Stimulated activated effector memory CD8-positive, alpha-beta T cell treated with anti-CD3 and anti-CD28 coated beads, Interleukin-12 subunit alpha, Interleukin-12 subunit beta, amount 100 ng/mL, for 72 hours (primary cell): ENCODE measurements around the gene CLSTN2.

ENCODE experiments used
- ATAC-seq: fragments of 150-1000 bp; cut with Tn5 transposase; 2 replicates; pipeline ENCODE4 v1.10.0; 2021
- DNase-seq, 2 donors: peaks; one replicate each; pipeline ENCODE4 v3.0.0; 2021 to 2022; ENCODE audit warnings: low spot score in 2 of 2
- H3K27ac Mint-ChIP-seq: one replicate; pipeline ENCODE4 v1.8.0; 2022; ENCODE audit warnings: mild to moderate bottlenecking, mixed read lengths
- H3K36me3 Mint-ChIP-seq: one replicate; pipeline ENCODE4 v1.8.0; 2022; ENCODE audit warnings: mild to moderate bottlenecking, mixed read lengths
- H3K4me1 Mint-ChIP-seq: one replicate; pipeline ENCODE4 v1.8.0; 2022; ENCODE audit warnings: mixed read lengths
- H3K4me3 Mint-ChIP-seq: one replicate; pipeline ENCODE4 v1.8.0; 2022; ENCODE audit warnings: mild to moderate bottlenecking, mixed read lengths
- H3K9me3 Mint-ChIP-seq: one replicate; pipeline ENCODE4 v1.8.0; 2022; ENCODE audit warnings: mixed read lengths

Gene CLSTN2

DNA sequence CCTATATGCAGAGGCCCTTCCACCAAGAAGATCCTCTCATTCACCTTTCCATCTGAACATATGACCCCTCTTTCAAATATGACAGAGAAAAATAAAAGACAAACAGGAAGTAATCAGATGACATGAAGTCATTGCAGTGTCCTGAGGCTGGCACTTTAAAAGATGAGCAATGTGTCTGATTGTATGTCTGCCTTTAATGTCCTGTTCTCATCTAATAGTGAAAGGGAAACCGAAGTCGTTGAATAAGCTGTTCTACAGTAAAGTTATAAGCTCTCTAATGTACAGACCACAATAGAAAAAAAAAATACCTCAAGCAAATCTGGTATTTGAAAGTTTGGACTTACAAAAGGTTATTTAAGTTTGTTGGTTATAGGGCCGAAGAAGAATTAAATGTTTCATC, 243.0 kb downstream of the CLSTN2 start:
- H3K27ac Mint-ChIP-seq = no peak overlapping the region
- no peak for ATAC-seq
- H3K36me3 Mint-ChIP-seq = no peaks in the 10 kb centered on the region

DNA sequence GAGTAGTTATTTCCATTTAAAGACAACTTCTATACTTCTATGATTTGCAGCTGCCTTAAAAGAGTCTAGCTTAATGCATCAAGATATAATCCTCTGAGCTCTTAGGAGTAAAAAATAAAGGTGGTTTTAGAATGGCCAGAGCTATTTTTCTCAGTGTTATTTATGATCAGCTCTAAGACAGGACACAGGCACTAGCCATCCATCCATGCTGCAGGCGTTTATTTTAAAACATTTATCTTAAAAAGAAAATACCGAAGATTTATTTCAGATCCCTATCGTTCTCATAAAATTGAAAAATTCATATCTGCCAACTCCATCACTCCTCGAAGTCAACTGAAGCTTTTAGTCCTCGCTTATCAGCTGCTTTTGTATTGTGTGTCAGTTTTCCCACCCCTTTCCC, 243.5 kb downstream of the CLSTN2 start:
- H3K4me3 Mint-ChIP-seq = no peak overlapping the region
- no peaks in the 10 kb centered on the region for H3K9me3 Mint-ChIP-seq
- H3K36me3 Mint-ChIP-seq = no peaks in the 10 kb centered on the region
- H3K4me1 Mint-ChIP-seq = no peaks in the 10 kb centered on the region
- no peak overlapping the region for H3K27ac Mint-ChIP-seq
- ATAC-seq = no peak
- no peak for DNase-seq

More for the DNA sequence above, 243.0 kb downstream of the CLSTN2 start:
- Mint-ChIP-seq H3K4me3 (no peak overlapping the region), H3K9me3 (no peaks in the 10 kb centered on the region), H3K4me1 (no peaks in the 10 kb centered on the region)
- DNase-seq = no peak

GRCh38 chr3:140180603-140181002, 245.6 kb downstream of the CLSTN2 start:
- H3K9me3 Mint-ChIP-seq = no peaks in the 10 kb centered on the region
- no peaks in the 10 kb centered on the region for H3K4me1 Mint-ChIP-seq
- no peak overlapping the region for H3K27ac Mint-ChIP-seq
- ATAC-seq (no peak), DNase-seq (no peak)
- no peak overlapping the region for H3K4me3 Mint-ChIP-seq
- no peaks in the 10 kb centered on the region for H3K36me3 Mint-ChIP-seq

- H3K4me3 Mint-ChIP-seq = no peak overlapping the region
- DNase-seq (no peak), ATAC-seq (no peak)
- no peaks in the 10 kb centered on the region for H3K9me3 Mint-ChIP-seq
- H3K27ac Mint-ChIP-seq = no peak overlapping the region
- no peaks in the 10 kb centered on the region for H3K36me3 Mint-ChIP-seq
- H3K4me1 Mint-ChIP-seq = no peaks in the 10 kb centered on the region
Observed at GRCh38 chr3:140185375-140185774, 250.4 kb downstream of the CLSTN2 start.

GRCh38 chr3:140186421-140186920, 251.5 kb downstream of the CLSTN2 start:
- ATAC-seq = no peak
- H3K36me3 Mint-ChIP-seq = no peaks in the 10 kb centered on the region
- no peak overlapping the region for H3K27ac Mint-ChIP-seq
- no peaks in the 10 kb centered on the region for H3K4me1 Mint-ChIP-seq
- DNase-seq = no peak
- no peak overlapping the region for H3K4me3 Mint-ChIP-seq
- no peaks in the 10 kb centered on the region for H3K9me3 Mint-ChIP-seq

DNA sequence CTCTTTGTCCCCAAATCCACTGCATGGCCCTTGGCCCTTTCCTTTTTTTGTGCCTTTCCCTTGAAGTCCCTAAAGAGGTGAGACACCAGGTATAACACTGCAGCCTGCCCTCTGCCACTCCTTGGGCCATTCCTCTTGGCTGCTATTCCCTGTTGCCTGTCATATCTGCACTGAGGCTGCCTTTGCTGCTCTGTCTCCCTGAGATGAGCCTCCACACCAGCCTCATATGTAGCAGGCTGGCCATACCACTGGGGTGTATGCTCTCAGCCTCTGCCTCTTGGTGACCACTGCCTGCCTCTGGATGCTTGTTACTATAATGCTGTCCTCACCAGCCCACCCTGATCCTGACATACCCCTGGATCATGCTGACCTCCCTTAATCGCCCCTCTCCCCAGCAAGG, 252.0 kb downstream of the CLSTN2 start:
- no peaks in the 10 kb centered on the region for H3K36me3 Mint-ChIP-seq
- H3K27ac Mint-ChIP-seq = no peak overlapping the region
- H3K4me3 Mint-ChIP-seq = no peak overlapping the region
- DNase-seq (no peak), ATAC-seq (peak; percentile 25)
- H3K4me1 Mint-ChIP-seq = no peaks in the 10 kb centered on the region
- no peaks in the 10 kb centered on the region for H3K9me3 Mint-ChIP-seq

- Mint-ChIP-seq H3K9me3 (no peaks in the 10 kb centered on the region), H3K27ac (no peak overlapping the region), H3K4me1 (no peaks in the 10 kb centered on the region), H3K36me3 (no peaks in the 10 kb centered on the region), H3K4me3 (no peak overlapping the region)
- DNase-seq (no peak), ATAC-seq (no peak)
Observed at GRCh38 chr3:140187656-140188221, 252.8 kb downstream of the CLSTN2 start.

DNA sequence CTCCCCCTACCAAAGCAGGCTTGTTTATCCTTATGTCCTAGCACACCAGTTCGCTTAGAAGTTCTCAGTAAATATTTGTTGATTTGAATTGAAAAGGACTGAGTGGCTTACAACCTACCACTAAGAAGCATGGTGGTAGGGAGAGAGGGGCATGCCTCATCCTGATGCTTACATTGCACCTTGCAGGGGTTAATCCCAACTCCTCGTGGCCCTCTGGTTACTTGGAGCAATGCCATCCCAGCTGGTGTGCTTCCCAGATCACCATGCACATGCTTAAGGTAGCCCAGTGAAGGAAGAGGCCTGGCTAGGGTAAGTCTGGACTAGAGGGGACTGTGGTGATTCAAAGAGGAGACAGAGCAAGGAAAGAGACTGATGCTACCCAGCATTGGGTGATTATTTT, 253.3 kb downstream of the CLSTN2 start:
- Mint-ChIP-seq H3K4me3 (no peak overlapping the region), H3K9me3 (peaks cover 1% of the 10 kb centered on the region), H3K36me3 (no peaks in the 10 kb centered on the region), H3K4me1 (no peaks in the 10 kb centered on the region), H3K27ac (no peak overlapping the region)
- ATAC-seq = no peak
- DNase-seq = no peak

DNA sequence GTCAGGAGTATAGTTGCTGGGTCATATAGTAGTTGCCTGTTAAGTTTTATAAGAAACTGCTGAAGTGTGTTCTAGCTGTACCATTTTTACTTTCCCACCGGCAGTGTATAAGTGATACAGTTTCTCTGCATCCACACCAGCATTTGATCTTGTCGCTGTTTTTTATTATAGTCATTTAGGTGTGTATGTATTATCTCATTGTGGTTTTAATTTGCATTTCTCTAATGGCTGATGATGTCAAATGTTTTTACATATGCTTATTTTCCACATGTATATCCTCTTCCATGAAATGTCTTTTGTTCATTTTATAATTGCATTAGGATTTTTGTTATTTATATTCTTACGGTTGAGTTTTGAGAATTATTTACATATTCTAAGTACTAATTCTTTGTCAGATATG, 254.3 kb downstream of the CLSTN2 start:
- no peak for ATAC-seq
- Mint-ChIP-seq H3K36me3 (no peaks in the 10 kb centered on the region), H3K9me3 (peaks cover 8% of the 10 kb centered on the region)

DNA sequence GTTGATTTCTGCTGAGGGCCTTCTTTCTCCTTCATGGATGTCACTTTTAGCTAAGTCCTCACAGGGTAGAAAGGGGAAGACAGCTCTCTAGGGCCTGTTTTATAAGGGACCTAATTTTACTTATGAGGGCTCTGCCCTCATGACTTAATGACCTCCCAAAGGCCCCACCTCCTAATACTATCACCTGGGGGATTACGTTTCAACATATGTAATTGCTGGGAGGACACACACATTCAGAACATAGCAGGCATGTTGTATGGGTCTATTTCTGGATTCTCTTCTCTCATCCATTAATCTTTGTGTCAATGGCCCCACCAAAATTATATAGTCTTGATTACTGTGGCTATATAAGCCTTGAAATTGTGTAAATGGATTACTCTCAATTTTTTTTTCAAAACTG, 255.0 kb downstream of the CLSTN2 start:
- H3K4me1 Mint-ChIP-seq = no peaks in the 10 kb centered on the region
- no peak for ATAC-seq
- no peaks in the 10 kb centered on the region for H3K36me3 Mint-ChIP-seq
- DNase-seq = no peak
- H3K4me3 Mint-ChIP-seq = no peak overlapping the region
- no peak overlapping the region for H3K27ac Mint-ChIP-seq
- peaks cover 8% of the 10 kb centered on the region for H3K9me3 Mint-ChIP-seq

More for the DNA sequence above, 254.3 kb downstream of the CLSTN2 start:
- Mint-ChIP-seq H3K27ac (no peak overlapping the region), H3K4me1 (no peaks in the 10 kb centered on the region), H3K4me3 (no peak overlapping the region)
- DNase-seq = no peak

DNA sequence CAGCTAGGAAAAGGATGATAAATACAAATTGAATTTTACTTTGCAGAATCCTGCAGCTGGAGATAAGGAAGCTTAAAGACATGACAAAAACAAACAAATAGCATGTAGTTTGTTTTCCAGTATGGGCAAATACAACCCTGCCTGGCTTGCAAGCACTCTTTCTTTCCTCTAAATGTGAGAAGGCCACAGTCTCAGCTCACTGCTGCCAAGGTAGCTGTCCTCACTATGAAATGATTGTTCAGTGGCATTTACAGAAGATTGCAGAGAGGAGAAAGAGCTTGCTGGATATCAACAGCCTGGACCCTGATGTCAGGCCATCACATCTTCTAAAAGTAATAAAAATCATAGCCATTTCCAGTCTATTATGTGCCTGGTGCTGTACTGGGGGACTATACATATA, 262.0 kb downstream of the CLSTN2 start:
- Mint-ChIP-seq H3K9me3 (peaks cover 12% of the 10 kb centered on the region), H3K36me3 (no peaks in the 10 kb centered on the region), H3K27ac (no peak overlapping the region), H3K4me3 (no peak overlapping the region), H3K4me1 (no peaks in the 10 kb centered on the region)
- no peak for ATAC-seq
- DNase-seq = no peak

GRCh38 chr3:140198242-140198641, 263.3 kb downstream of the CLSTN2 start:
- Mint-ChIP-seq H3K27ac (no peak overlapping the region), H3K4me1 (no peaks in the 10 kb centered on the region), H3K4me3 (no peak overlapping the region), H3K36me3 (no peaks in the 10 kb centered on the region), H3K9me3 (peaks cover 11% of the 10 kb centered on the region)
- DNase-seq = no peak
- no peak for ATAC-seq

DNA sequence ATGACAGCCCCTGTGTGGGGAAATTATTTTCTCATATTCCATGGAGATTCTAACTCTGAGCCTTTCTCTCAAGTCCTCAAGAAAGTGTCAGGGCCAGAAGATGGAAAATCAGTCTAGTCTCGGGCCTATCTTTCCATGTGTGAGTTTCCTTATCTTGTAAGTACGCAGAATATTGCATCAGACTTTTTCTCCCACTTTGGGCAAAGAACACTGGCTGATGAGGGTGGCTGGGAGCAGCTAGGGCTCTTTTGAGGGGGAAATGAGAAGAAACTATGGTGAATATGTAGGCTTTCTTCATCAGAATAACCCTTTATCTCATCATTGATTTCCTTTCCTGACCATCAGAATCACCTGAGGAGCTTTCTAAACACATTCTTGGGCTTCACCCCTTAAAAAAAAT, 264.0 kb downstream of the CLSTN2 start:
- Mint-ChIP-seq H3K4me3 (no peak overlapping the region), H3K4me1 (no peaks in the 10 kb centered on the region), H3K36me3 (no peaks in the 10 kb centered on the region), H3K9me3 (peaks cover 3% of the 10 kb centered on the region), H3K27ac (no peak overlapping the region)
- no peak for DNase-seq
- no peak for ATAC-seq

GRCh38 chr3:140199743-140200142, 264.8 kb downstream of the CLSTN2 start:
- H3K4me3 Mint-ChIP-seq = no peak overlapping the region
- no peak for DNase-seq

GRCh38 chr3:140203510-140203909, 268.5 kb downstream of the CLSTN2 start:
- Mint-ChIP-seq H3K4me3 (no peak overlapping the region), H3K9me3 (peaks cover 3% of the 10 kb centered on the region), H3K27ac (no peak overlapping the region), H3K36me3 (no peaks in the 10 kb centered on the region), H3K4me1 (no peaks in the 10 kb centered on the region)
- no peak for DNase-seq
- no peak for ATAC-seq

More at GRCh38 chr3:140199743-140200142, 264.8 kb downstream of the CLSTN2 start:
- Mint-ChIP-seq H3K27ac (no peak overlapping the region), H3K4me1 (no peaks in the 10 kb centered on the region), H3K9me3 (peaks cover 3% of the 10 kb centered on the region), H3K36me3 (no peaks in the 10 kb centered on the region)
- no peak for ATAC-seq

GRCh38 chr3:140204271-140204984, 269.4 kb downstream of the CLSTN2 start:
- H3K36me3 Mint-ChIP-seq = no peaks in the 10 kb centered on the region
- no peaks in the 10 kb centered on the region for H3K4me1 Mint-ChIP-seq
- H3K9me3 Mint-ChIP-seq = peaks cover 3% of the 10 kb centered on the region
- H3K27ac Mint-ChIP-seq = no peak overlapping the region
- no peak for DNase-seq
- no peak overlapping the region for H3K4me3 Mint-ChIP-seq
- ATAC-seq = no peak
